Kidney capillary endothelial cell (primary cell): ENCODE results near the gene KATNAL1.

Experiments used
- DNase-seq: peaks from one replicate; pipeline ENCODE4 v3.0.0-alpha.2; 2018; ENCODE audit warnings: low spot score

KATNAL1 gene

GRCh38 chr13:30307194-30307970 lies at the start of gene KATNAL1:
Gene KATNAL1, minus strand, starts transcription at chr13:30307551. Its CDS starts 23,774 bp downstream, at chr13:30283777.
- peak; percentile 39 for DNase-seq

GRCh38 chr13:30355839-30356238 lies 48.5 kb upstream of the KATNAL1 start:
- DNase-seq: no peak

GRCh38 chr13:30355384-30355699 lies 48.0 kb upstream of the KATNAL1 start:
- DNase-seq: peak; percentile 44

- no peak for DNase-seq
These were observed 47.4 kb upstream of the KATNAL1 start for GRCh38 chr13:30354493-30355383.

GRCh38 chr13:30353471-30354215 lies 46.3 kb upstream of the KATNAL1 start:
- DNase-seq: no peak

- DNase-seq: no peak
These were observed 45.7 kb upstream of the KATNAL1 start for GRCh38 chr13:30353060-30353459.

GRCh38 chr13:30352121-30352520 lies 44.8 kb upstream of the KATNAL1 start:
- no peak for DNase-seq

GRCh38 chr13:30346789-30347167 lies 39.4 kb upstream of the KATNAL1 start:
- DNase-seq: no peak

GRCh38 chr13:30346153-30346788 lies 38.9 kb upstream of the KATNAL1 start:
- DNase-seq: no peak

GRCh38 chr13:30345426-30346100 lies 38.2 kb upstream of the KATNAL1 start:
- no peak for DNase-seq

GRCh38 chr13:30341815-30342570 lies 34.6 kb upstream of the KATNAL1 start:
- no peak for DNase-seq

GRCh38 chr13:30340331-30341250 lies 33.2 kb upstream of the KATNAL1 start:
- DNase-seq: no peak

- DNase-seq: no peak
These were observed 32.5 kb upstream of the KATNAL1 start for GRCh38 chr13:30339738-30340330.

- DNase-seq: no peak
These were observed 31.6 kb upstream of the KATNAL1 start for GRCh38 chr13:30338952-30339351.

GRCh38 chr13:30338331-30338851 lies 31.0 kb upstream of the KATNAL1 start:
- DNase-seq: no peak

- DNase-seq: no peak
These were observed 29.8 kb upstream of the KATNAL1 start for GRCh38 chr13:30337061-30337610.

GRCh38 chr13:30334663-30335386 lies 27.5 kb upstream of the KATNAL1 start:
- peak; percentile 25 for DNase-seq

GRCh38 chr13:30333616-30334015 lies 26.3 kb upstream of the KATNAL1 start:
- no peak for DNase-seq
